Tibial artery (tissue), 4 donors: ENCODE measurements around the gene BORCS8.
"Not testable (repeated sequence)": the region's sequence is repeated elsewhere in the genome, so short reads cannot be mapped to it uniquely, and the experiment has no call there.

Experiments
- DNase-seq, 2 donors: peaks; one replicate each; pipeline ENCODE4 v3.0.0-alpha.2; 2019
- H3K27ac ChIP-seq, 2 donors: fragments of 200-600 bp; sonication (generic) in 1 of 2; 1 replicate in 1 of 2; 2 replicates in 1 of 2; pipeline ENCODE4 v1.5.1; 2018 to 2019; ENCODE audit warnings: mild to moderate bottlenecking in 1 of 2
- H3K27me3 ChIP-seq, 2 donors: fragments of 200-600 bp; sonication (generic) in 1 of 2; one replicate each; pipeline versions ENCODE4 v1.5.1 to v1.6.0; 2016 to 2019
- H3K36me3 ChIP-seq, 3 donors: fragments of 200-600 bp; sonication (generic) in 2 of 3; one replicate each; pipeline ENCODE4 v1.5.1; 2016 to 2019; ENCODE audit warnings: mild to moderate bottlenecking in 2 of 3
- H3K4me1 ChIP-seq, 4 donors: fragments of 200-600 bp; sonication (generic) in 2 of 4; 1 replicate in 3 of 4; 2 replicates in 1 of 4; pipeline ENCODE4 v1.5.1; 2016 to 2019
- H3K4me3 ChIP-seq, 2 donors: fragments of 200-600 bp; sonication (generic) in 1 of 2; 1 replicate in 1 of 2; 2 replicates in 1 of 2; pipeline ENCODE4 v1.5.1; 2018 to 2019; ENCODE audit warnings: mild to moderate bottlenecking in 2 of 2
- H3K9me3 ChIP-seq, 3 donors: fragments of 200-600 bp; sonication (generic) in 1 of 3; one replicate each; pipeline ENCODE4 v1.5.1; 2016 to 2019
- intact Hi-C: fragments of 100-400 bp; cut with DNase I; formaldehyde crosslinking; loops from one replicate; pipeline ENCODE4 v1.15.0; 2023; ENCODE audit warnings: low total_unique reads
- TF ChIP-seq, protein P1 (sequence below), 2 experiments: fragments of 200-600 bp in 1 of 2; fragments of 450-650 bp in 1 of 2; IDR thresholded peaks; one replicate each; pipeline ENCODE4 v1.5.1; 2017 to 2019; ENCODE audit warnings: antibody characterized with exemption in 2 of 2, mild to moderate bottlenecking in 1 of 2, moderate library complexity in 1 of 2

The BORCS8 gene

DNA sequence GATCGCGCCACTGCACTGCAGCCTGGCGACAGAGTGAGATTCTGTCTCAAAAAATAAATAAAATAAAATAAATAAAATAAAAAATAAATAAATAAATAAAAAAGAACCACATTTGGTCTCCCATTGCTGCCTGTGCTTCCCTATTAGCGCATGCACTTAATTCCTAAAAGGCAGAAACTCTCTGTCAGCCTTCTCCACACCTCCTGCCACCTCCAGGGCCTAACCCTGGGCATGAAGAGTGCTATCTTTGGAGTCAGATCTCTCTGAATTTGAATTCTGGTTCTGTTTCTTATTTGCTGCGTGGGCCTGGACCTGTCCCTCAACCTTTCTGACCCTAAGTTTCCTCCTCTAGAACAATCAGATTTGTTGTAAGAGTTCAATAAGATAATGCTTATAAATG, 31.1 kb upstream of the BORCS8 start:
- Histone ChIP-seq H3K9me3 (no peaks in the 10 kb centered on the region), H3K4me3 (no peak overlapping the region), H3K27me3 (peaks cover 0 to 59% of the 10 kb centered on the region in 2 donors), H3K36me3 (no peaks in the 10 kb centered on the region), H3K4me1 (peaks cover 0 to 9% (median 7%) of the 10 kb centered on the region in 4 donors), H3K27ac (no peak overlapping the region)
- intact Hi-C loops = no loop called here
- DNase-seq = no peak
- TF ChIP-seq, protein P1, sequence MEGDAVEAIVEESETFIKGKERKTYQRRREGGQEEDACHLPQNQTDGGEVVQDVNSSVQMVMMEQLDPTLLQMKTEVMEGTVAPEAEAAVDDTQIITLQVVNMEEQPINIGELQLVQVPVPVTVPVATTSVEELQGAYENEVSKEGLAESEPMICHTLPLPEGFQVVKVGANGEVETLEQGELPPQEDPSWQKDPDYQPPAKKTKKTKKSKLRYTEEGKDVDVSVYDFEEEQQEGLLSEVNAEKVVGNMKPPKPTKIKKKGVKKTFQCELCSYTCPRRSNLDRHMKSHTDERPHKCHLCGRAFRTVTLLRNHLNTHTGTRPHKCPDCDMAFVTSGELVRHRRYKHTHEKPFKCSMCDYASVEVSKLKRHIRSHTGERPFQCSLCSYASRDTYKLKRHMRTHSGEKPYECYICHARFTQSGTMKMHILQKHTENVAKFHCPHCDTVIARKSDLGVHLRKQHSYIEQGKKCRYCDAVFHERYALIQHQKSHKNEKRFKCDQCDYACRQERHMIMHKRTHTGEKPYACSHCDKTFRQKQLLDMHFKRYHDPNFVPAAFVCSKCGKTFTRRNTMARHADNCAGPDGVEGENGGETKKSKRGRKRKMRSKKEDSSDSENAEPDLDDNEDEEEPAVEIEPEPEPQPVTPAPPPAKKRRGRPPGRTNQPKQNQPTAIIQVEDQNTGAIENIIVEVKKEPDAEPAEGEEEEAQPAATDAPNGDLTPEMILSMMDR (IDR thresholded peaks at IDR 0.05) = no peak

DNA sequence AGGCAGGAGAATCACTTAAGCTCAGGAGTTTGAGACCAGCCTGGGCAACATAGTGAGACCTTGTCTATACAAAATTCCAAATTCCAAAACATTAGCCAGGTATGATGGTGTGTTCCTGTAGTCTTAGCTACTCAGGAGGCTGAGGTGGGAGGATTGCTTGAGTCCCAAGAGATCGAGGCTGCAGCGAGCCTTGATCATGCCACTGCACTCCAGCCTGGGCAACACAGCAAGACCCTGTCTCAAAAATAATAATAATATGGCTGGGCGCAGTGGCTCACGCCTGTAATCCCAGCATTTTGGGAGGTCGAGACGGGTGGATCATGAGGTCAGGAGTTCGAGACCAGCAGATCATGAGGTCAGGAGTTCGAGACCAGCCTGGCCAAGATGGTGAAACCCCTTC, 29.0 kb upstream of the BORCS8 start:
- DNase-seq, intact Hi-C loops, H3K36me3 ChIP-seq, H3K4me1 ChIP-seq, H3K27ac ChIP-seq, H3K9me3 ChIP-seq, H3K4me3 ChIP-seq: not testable (repeated sequence)
- peaks cover 0 to 52% of the 10 kb centered on the region in 2 donors for H3K27me3 ChIP-seq

DNA sequence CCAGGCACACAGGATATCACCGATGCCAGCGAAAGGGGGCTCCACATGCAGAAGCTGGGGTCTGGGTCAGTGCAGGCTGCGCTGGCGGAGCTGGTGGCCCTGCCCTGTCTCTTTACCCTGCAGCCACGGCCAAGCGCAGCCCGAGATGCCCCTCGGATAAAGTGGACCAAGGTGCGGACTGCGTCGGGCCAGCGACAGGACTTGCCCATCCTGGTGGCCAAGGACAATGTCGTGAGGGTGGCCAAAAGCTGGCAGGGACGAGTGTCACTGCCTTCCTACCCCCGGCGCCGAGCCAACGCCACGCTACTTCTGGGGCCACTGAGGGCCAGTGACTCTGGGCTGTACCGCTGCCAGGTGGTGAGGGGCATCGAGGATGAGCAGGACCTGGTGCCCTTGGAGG, 27.0 kb upstream of the BORCS8 start:
- Histone ChIP-seq H3K9me3 (no peaks in the 10 kb centered on the region), H3K36me3 (no peaks in the 10 kb centered on the region), H3K4me3 (no peak overlapping the region), H3K4me1 (no peaks in the 10 kb centered on the region), H3K27ac (no peak overlapping the region), H3K27me3 (peaks cover 0 to 52% of the 10 kb centered on the region in 2 donors)
- TF ChIP-seq, protein P1 (IDR thresholded peaks at IDR 0.05) = no peak
- DNase-seq = no peak
- intact Hi-C loops = no loop called here

DNA sequence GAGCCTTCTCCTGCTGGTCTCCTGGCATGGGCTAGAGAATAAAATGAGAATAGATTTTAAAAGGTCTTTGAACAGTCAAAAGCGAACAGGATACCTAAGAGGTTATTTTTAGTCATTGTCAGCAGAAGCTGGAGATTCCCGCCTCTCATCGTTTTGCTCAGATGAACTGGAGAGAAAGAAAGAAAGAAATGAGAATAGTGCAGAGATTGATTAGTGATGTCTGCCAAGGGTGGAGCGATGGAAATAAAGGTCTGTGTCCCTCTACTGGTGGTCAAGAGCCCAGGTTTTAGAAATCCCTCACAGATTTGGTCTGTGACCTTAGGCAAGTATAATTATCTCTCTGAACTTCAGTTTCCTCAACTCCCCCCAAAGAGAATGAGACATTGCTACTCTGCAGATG, 25.1 kb upstream of the BORCS8 start:
- peaks cover 0 to 62% of the 10 kb centered on the region in 2 donors for H3K27me3 ChIP-seq
- H3K27ac ChIP-seq = no peak overlapping the region
- no peaks in the 10 kb centered on the region for H3K9me3 ChIP-seq
- no peak for DNase-seq
- TF ChIP-seq, protein P1 (IDR thresholded peaks at IDR 0.05) = no peak
- no peaks in the 10 kb centered on the region for H3K36me3 ChIP-seq
- H3K4me3 ChIP-seq = no peak overlapping the region
- intact Hi-C loops = no loop called here
- H3K4me1 ChIP-seq = no peaks in the 10 kb centered on the region

DNA sequence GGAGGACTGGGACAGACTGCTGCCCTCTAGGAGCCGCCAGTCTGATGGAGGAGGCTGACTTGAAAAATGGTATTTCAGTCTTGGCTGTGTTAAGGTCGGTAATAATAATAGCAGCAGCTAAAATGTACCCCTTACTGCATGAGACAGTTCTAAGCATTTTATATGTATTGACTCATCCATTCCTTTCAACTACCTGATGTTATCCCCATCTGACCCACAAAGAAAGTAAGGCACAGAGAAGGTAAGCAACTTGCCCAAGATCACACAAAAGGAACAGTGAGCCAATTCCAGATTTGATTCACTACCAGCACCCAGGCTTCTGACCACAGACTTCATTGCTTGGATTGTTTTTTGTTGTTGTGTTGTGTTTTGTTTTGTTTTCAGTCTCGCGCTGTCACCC, 23.8 kb upstream of the BORCS8 start:
- TF ChIP-seq, protein P1 (IDR thresholded peaks at IDR 0.05) = no peak
- H3K4me3 ChIP-seq = no peak overlapping the region
- intact Hi-C loops = no loop called here
- peaks cover 0 to 4% (median 0%) of the 10 kb centered on the region in 4 donors for H3K4me1 ChIP-seq
- DNase-seq = no peak
- H3K27ac ChIP-seq = no peak overlapping the region
- no peaks in the 10 kb centered on the region for H3K36me3 ChIP-seq
- H3K27me3 ChIP-seq = peaks cover 2 to 75% of the 10 kb centered on the region in 2 donors
- no peaks in the 10 kb centered on the region for H3K9me3 ChIP-seq

DNA sequence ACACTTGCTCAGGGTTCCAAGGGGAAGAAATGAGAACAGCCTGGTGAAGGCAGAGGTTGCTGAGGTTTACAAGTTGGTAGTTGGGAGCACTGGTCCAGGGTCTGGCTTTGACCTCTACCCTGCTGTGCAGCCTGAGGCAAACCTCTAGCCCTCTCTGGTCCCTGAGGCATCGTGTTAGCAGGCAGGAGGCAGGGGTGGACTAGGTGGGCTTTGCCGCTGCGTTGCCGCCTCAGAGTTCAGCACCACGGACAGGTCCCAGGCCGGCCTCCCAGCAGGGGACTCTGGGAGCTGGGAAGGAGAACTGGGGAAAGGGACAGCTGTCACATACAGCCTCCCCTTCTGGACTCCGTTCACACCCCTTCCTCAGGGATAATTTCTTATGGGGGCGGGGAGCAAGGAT, 22.9 kb upstream of the BORCS8 start:
- Histone ChIP-seq H3K27me3 (peaks cover 2 to 82% of the 10 kb centered on the region in 2 donors), H3K4me1 (peaks cover 0 to 4% (median 0%) of the 10 kb centered on the region in 4 donors), H3K9me3 (no peaks in the 10 kb centered on the region), H3K27ac (no peak overlapping the region), H3K4me3 (no peak overlapping the region), H3K36me3 (no peaks in the 10 kb centered on the region)
- no peak for DNase-seq
- intact Hi-C loops = no loop called here
- TF ChIP-seq, protein P1 (IDR thresholded peaks at IDR 0.05) = no peak
